ENCODE results near the gene NFYA. TPM values are rescaled to one million over a fixed set of nuclear protein-coding genes. Genes with fewer than 3 reads are reported as not detected.

The NFYA gene
- total RNA-seq, 1 experiment from 2014 or later, result 43.0 TPM

DNA sequence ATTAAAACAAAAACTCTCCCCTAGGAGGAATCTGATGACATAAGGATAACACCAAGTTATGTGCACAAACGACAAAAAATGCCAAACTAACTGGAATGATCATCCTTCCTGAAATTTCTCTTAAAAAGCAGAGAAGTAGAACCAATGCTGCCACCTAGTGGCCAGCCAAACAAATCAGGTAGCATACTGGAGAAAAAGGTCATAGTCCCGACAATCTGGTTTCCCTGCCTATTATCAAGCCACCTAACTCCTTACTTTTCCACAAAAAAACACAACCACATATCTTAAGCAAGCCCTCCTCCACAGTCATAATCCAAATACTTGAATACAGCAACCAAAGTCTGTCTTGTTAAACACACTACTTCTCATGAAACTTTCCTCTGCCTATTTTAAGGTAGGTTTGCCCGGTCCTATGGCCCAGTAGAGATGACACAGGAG, 5.9 kb upstream of the NFYA start:
- Mint-ChIP-seq H3K27ac (no peak overlapping the region), H3K27me3 (ENCODE audit: low read depth) (no peaks in the 10 kb centered on the region)

More for the DNA sequence above, 5.9 kb upstream of the NFYA start:
- Histone ChIP-seq H2BK12ac (ENCODE audit: insufficient read length, low read depth, low read length) (no peak overlapping the region), H4K8ac (replicated peaks; ENCODE audit: insufficient read length, low read depth, low read length) (no peak overlapping the region), H3K23ac (ENCODE audit: insufficient read length, low read depth, low read length) (no peak overlapping the region), H3K56ac (ENCODE audit: insufficient read length, low read depth, low read length) (no peak overlapping the region), H3K23me2 (ENCODE audit: insufficient read length, low read depth, low read length, poor library complexity, severe bottlenecking) (no peaks in the 10 kb centered on the region), H2BK120ac (ENCODE audit: low read depth, low read length, poor library complexity, severe bottlenecking) (no peak overlapping the region), H2BK15ac (ENCODE audit: low read depth, low read length) (no peak overlapping the region), H4K91ac (ENCODE audit: insufficient read length, low read depth, low read length) (no peak overlapping the region), H2BK20ac (ENCODE audit: low read depth, low read length, poor library complexity, severe bottlenecking) (no peak overlapping the region), H3K9ac (ENCODE audit: extremely low read depth, insufficient read length, low read length) (no peak overlapping the region), H3K79me2 (ENCODE audit: insufficient read depth, low read length) (no peaks in the 10 kb centered on the region), H4K5ac (ENCODE audit: insufficient read length, low read depth, low read length) (no peak overlapping the region), H3K4me2 (ENCODE audit: insufficient read depth, insufficient read length, low read length) (no peak overlapping the region), H3K18ac (ENCODE audit: insufficient read length, low read depth, low read length) (no peak overlapping the region), H3K79me1 (ENCODE audit: insufficient read depth, low read depth, low read length, poor library complexity, severe bottlenecking) (no peaks in the 10 kb centered on the region), H3K27ac (ENCODE audit: insufficient read length, low read depth, low read length) (no peak overlapping the region), H3T11ph (ENCODE audit: low read length) (no peak overlapping the region), H2AK5ac (ENCODE audit: insufficient read length, low read length) (no peak overlapping the region), H3K4me1 (ENCODE audit: insufficient read depth, low read length) (no peaks in the 10 kb centered on the region), H3K27me3 (ENCODE audit: insufficient read depth, low read length) (no peaks in the 10 kb centered on the region), H3K4ac (ENCODE audit: low read depth, low read length) (no peak overlapping the region), H2AFZ (ENCODE audit: low read length) (no peak overlapping the region), H3K14ac (ENCODE audit: insufficient read depth, low read length) (no peak overlapping the region), H4K20me1 (ENCODE audit: control insufficient read depth, insufficient read depth, insufficient read length) (no peaks in the 10 kb centered on the region), H3K9me3 (ENCODE audit: control insufficient read depth, low read depth, low read length) (no peaks in the 10 kb centered on the region), H2BK5ac (ENCODE audit: insufficient read length, low read length) (no peak overlapping the region)
- Mint-ChIP-seq H3K9me3 (no peaks in the 10 kb centered on the region), H3K4me3 (no peak overlapping the region; a peak in 1 of 5 replicates), H3K36me3 (ENCODE audit: insufficient read depth in 1 of 3, low read depth in 3 of 3) (peaks cover 2 to 47% (median 41%) of the 10 kb centered on the region in 3 experiments; a peak in 5 of 7 replicates), H3K4me1 (peaks cover 11 to 15% of the 10 kb centered on the region in 2 experiments)
- no CpG with 5 or more reads among the region's 3 CpGs for WGBS (ENCODE audit: extremely low coverage, insufficient read length, low lambda C conversion rate)
- TF ChIP-seq, protein P1, sequence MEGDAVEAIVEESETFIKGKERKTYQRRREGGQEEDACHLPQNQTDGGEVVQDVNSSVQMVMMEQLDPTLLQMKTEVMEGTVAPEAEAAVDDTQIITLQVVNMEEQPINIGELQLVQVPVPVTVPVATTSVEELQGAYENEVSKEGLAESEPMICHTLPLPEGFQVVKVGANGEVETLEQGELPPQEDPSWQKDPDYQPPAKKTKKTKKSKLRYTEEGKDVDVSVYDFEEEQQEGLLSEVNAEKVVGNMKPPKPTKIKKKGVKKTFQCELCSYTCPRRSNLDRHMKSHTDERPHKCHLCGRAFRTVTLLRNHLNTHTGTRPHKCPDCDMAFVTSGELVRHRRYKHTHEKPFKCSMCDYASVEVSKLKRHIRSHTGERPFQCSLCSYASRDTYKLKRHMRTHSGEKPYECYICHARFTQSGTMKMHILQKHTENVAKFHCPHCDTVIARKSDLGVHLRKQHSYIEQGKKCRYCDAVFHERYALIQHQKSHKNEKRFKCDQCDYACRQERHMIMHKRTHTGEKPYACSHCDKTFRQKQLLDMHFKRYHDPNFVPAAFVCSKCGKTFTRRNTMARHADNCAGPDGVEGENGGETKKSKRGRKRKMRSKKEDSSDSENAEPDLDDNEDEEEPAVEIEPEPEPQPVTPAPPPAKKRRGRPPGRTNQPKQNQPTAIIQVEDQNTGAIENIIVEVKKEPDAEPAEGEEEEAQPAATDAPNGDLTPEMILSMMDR (conservative IDR thresholded peaks at IDR 0.05), result peak; percentile 90
- peak; percentile 56 for DNase-seq

Data from H9 (cell line).